Measurements from ENCODE around the gene TRIM66.
"Not testable (repeated sequence)": the region's sequence is repeated elsewhere in the genome, so short reads cannot be mapped to it uniquely, and the experiment has no call there.

The TRIM66 gene

GRCh38 chr11:8688414-8689362 lies 6.2 kb upstream of the TRIM66 start:
- DNase-seq = peak; percentile 98

GRCh38 chr11:8686325-8686724 lies 3.9 kb upstream of the TRIM66 start:
- DNase-seq = no peak

- no peak for DNase-seq
These were observed 3.4 kb upstream of the TRIM66 start for GRCh38 chr11:8685820-8686219.

GRCh38 chr11:8685306-8685705 lies 2.8 kb upstream of the TRIM66 start:
- no peak for DNase-seq

GRCh38 chr11:8684600-8685290 lies 2.3 kb upstream of the TRIM66 start:
- no peak for DNase-seq

- DNase-seq = no peak
These were observed 796 bp upstream of the TRIM66 start for GRCh38 chr11:8683115-8683807.

GRCh38 chr11:8681837-8682302 lies 595 bp downstream of the TRIM66 start:
- no peak for DNase-seq

- DNase-seq = no peak
These were observed 3.5 kb downstream of the TRIM66 start for GRCh38 chr11:8679006-8679405.

GRCh38 chr11:8676458-8676857 lies 6.0 kb downstream of the TRIM66 start:
- DNase-seq = no peak

- DNase-seq = no peak
These were observed 7.6 kb downstream of the TRIM66 start for GRCh38 chr11:8674859-8675258.

- DNase-seq = no peak
These were observed 10.1 kb downstream of the TRIM66 start for GRCh38 chr11:8672346-8672745.

- DNase-seq = no peak
These were observed 10.8 kb downstream of the TRIM66 start for GRCh38 chr11:8671651-8672062.

GRCh38 chr11:8671193-8671612 lies 11.3 kb downstream of the TRIM66 start:
- no peak for DNase-seq

- not testable (repeated sequence) for DNase-seq
These were observed 12.4 kb downstream of the TRIM66 start for GRCh38 chr11:8670081-8670480.

- no peak for DNase-seq
These were observed 17.2 kb downstream of the TRIM66 start for GRCh38 chr11:8665222-8665621.

GRCh38 chr11:8661001-8661795 lies 21.3 kb downstream of the TRIM66 start:
- DNase-seq = no peak

GRCh38 chr11:8658321-8659057 lies 24.0 kb downstream of the TRIM66 start:
- no peak for DNase-seq

- DNase-seq = no peak
These were observed 26.2 kb downstream of the TRIM66 start for GRCh38 chr11:8656291-8656690.

GRCh38 chr11:8654503-8654902 lies 28.0 kb downstream of the TRIM66 start:
- DNase-seq = no peak

GRCh38 chr11:8652140-8652539 lies 30.3 kb downstream of the TRIM66 start:
- no peak for DNase-seq

- no peak for DNase-seq
These were observed 32.0 kb downstream of the TRIM66 start for GRCh38 chr11:8650401-8650990.

All from NCI-H1092 (cell line).